Uterus (tissue), 2 donors: ENCODE measurements around the gene MBD1.

ENCODE experiments used
- CTCF ChIP-seq, 4 experiments: fragments of 200-600 bp in 2 of 4; fragments of 450-650 bp in 2 of 4; sonication (generic) in 2 of 4; IDR thresholded peaks; one replicate each; pipeline ENCODE4 v1.5.1; 2016 to 2019; ENCODE audit warnings: antibody characterized with exemption in 4 of 4, mild to moderate bottlenecking in 2 of 4, moderate library complexity in 1 of 4
- POLR2A ChIP-seq, 2 donors: fragments of 450-650 bp; IDR thresholded peaks; one replicate each; pipeline ENCODE4 v1.6.1; 2016; ENCODE audit warnings: antibody characterized with exemption in 2 of 2, mild to moderate bottlenecking in 1 of 2, moderate library complexity in 1 of 2

GRCh38 chr18:50330176-50330575 is 48.9 kb upstream of the MBD1 start:
- TF ChIP-seq CTCF (IDR thresholded peaks at IDR 0.05) (no peak), POLR2A (IDR thresholded peaks at IDR 0.05) (no peak)
